AG09309 (cell line): ENCODE data around the gene SNX32.
A peak's percentile ranks its signal among the peaks of the same experiment; 100 is the strongest.

Source experiments
- DNase-seq: peaks from one replicate; pipeline ENCODE4 v3.0.0-alpha.2; 2010; ENCODE audit warnings: low read depth
- H3K4me3 ChIP-seq: 2 replicates; pipeline ENCODE4 v1.5.1; 2011; ENCODE audit warnings: mild to moderate bottlenecking, low read depth, low read length, moderate library complexity; ENCODE audit not compliant: control insufficient read depth
- TF ChIP-seq, protein P1 (sequence below): IDR thresholded peaks from 2 replicates; pipeline ENCODE4 v1.5.1; 2011; ENCODE audit warnings: mild to moderate bottlenecking, low read depth, low read length, inconsistent platforms; ENCODE audit not compliant: insufficient read depth, control insufficient read depth; ENCODE audit errors: missing control alignments

Gene SNX32

DNA sequence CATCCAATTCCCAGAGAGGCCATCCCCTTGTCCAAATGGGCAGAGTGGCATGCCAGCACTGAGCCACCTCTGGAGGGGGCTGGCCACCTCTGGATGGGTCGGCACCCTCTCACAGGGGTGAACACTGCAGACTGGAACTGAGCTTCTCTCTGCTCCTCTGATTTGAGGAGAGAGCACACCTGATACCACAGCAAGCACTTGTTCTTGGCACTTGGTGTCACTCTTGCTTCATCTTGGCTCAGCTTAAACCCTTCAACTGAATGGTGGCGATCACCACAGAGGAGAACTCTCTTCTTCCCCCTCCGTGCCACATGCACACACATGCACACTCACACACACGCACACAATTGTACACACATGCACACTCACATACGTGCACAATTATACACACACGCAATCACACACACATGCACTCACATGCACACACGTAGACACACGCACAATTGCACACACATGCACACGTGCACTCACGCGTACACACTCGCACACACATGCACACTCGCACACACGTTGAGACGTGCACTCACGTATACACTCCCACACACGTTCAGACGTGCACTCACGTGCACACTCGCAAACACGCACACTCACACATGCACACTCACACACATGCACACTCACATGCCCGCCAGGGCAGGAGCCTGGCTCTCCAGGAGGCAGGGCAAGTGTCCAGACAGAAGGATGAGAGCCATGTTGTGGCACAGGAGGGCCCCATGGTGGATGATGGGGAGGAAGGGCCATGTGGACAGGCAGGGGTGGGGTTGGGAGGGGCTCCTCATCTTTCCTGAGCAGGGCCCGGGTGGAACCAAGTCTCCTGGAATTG is 23.5 kb upstream of the SNX32 start:
- TF ChIP-seq, protein P1, sequence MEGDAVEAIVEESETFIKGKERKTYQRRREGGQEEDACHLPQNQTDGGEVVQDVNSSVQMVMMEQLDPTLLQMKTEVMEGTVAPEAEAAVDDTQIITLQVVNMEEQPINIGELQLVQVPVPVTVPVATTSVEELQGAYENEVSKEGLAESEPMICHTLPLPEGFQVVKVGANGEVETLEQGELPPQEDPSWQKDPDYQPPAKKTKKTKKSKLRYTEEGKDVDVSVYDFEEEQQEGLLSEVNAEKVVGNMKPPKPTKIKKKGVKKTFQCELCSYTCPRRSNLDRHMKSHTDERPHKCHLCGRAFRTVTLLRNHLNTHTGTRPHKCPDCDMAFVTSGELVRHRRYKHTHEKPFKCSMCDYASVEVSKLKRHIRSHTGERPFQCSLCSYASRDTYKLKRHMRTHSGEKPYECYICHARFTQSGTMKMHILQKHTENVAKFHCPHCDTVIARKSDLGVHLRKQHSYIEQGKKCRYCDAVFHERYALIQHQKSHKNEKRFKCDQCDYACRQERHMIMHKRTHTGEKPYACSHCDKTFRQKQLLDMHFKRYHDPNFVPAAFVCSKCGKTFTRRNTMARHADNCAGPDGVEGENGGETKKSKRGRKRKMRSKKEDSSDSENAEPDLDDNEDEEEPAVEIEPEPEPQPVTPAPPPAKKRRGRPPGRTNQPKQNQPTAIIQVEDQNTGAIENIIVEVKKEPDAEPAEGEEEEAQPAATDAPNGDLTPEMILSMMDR = no peak
- no peak for DNase-seq
- H3K4me3 ChIP-seq = no peak overlapping the region

DNA sequence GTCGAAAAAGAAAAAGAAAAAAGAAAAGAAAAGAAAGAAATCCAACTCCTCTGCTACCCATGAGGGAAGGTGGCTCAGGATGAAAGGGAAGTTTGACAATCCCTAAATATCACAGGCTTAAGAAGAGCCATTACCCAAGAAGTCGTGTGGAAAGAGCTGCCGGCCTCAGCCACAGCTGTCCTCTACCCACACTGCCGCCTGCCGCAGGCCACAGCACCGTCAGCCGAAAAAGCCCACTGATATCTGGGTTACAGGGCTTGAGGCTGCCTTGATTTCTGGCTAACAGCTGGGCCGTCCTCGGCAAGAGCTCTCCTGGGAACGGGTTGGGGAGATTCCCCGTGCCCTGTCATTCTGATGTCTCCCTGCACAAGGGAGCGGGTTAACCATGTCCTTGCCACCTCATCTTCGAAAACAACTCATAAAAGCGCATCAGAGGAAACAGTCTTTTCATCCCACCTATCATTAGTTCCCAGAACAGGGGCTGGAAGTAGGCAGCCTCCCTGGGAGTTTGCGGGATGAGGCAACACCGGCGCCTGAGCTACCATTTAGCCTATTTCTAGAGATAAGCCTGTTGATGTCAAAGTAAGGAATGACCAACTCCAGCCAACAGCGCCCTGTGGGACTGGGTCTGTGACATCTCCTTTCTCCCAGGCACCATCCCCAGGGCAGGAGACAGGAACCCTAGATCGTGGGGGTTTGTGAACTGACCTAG is 21.8 kb upstream of the SNX32 start:
- TF ChIP-seq, protein P1 = no peak
- no peak overlapping the region for H3K4me3 ChIP-seq
- no peak for DNase-seq

DNA sequence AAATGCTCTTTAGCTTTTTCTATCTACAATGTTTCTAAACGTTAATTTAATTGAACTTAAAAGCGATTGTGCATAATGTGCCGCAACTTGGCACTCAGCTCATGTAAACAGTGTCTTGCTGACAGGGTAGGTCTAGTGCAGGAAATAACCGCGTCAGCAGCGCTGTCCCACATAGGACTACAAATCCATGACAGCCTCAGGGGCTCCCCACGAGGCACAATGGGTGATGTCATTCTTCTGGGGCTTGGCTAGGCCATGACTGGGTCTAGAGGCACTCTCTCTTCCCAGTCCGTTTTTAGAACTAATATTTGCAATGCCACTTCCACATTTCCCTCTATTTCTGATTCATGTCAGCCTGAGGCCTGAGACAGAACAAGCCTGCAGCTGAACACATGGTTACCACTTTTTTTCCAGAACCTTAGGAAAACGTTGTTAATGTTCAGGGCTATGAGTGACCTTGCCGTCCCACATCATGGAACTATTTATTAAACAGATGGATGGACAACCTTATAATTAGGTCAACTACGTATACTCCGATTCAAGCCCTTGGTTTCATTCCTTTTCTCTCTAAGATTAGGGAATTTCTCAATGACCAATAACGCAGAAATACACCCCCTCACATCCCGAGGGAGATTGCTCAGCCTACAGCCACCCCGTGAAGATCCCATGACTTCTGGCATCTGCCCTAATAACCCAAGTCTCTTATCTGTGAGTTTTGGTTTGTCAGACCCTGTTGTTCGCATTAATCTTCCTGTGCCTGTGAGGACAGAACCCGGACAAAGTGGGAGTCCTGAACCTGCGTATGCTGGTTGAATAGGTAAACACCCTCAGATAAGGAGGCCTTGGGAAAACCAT is 19.4 kb upstream of the SNX32 start:
- TF ChIP-seq, protein P1 = no peak
- no peak overlapping the region for H3K4me3 ChIP-seq
- DNase-seq = no peak

DNA sequence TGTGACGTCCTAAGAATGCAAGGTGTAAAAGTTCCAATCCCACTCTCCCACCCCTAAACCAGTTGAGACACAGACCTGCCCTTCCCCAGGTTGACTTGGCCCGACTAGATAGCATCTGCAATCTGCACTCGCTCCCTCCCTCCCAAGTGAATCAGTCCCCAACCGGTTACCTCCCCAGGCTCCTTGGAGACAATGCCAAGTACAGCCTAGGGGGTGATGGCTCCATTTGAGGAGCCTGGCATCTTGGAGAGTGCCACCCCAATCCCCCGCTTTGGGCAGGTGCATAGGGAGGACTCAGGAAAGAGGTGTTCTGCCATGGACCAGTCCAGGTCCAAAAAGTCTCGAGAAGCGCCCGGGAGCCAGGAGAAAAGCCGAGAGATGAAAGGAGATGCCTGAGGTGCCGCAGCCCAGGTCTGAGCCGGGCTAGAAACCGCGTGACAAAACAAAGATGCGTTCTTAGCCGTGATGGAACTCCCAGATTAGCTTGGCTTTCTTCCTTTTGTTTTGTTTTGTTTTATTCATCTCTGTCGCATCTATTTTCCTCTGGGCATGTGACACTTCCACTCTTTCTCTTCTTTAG is 18.7 kb upstream of the SNX32 start:
- no peak for DNase-seq
- no peak overlapping the region for H3K4me3 ChIP-seq
- TF ChIP-seq, protein P1 = no peak

DNA sequence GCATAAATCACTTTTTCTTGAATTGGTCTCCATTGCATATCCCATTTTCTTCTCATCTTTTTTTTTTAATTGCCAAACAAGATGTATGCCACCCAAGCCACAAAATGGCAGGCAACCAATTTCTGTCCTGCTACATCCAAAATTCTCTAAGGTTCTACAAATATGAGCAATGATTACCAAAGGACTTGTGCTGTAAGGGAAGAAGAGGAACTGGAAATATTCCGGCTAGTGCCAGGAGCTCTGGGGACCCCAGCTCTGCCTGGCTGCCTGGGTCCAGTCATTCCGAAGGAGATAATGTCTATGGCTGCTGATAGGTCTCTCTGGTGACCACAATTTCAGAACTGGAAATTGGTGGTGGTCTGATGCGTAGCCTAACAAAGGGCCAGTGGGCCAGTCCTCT is 17.1 kb upstream of the SNX32 start:
- no peak for DNase-seq
- TF ChIP-seq, protein P1 = no peak
- H3K4me3 ChIP-seq = no peak overlapping the region

DNA sequence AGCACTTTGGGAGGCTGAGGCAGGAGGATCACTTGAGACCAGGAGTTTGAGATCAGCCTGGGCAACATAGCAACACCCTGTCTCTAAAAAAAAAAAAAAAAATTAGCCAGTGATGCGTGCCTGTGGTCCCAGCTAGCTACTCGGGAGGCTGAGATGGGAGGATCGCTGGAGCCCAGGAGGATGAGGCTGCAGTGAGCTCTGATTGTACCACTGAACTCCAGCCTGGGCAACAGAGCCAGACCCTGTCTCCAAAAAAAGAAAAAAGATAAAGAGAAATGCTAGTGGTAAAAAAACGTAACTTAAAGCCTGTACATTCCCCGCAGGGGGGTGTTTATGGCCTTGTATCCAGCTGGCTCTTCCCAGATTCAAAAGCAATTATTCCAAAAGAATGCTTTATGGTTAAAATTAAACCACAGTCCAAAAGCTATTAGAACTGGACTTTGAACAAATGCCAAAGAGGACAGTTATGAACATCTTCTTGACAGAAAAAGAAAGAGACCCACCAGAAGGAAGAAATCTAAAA is 16.4 kb upstream of the SNX32 start:
- no peak for DNase-seq
- TF ChIP-seq, protein P1 = no peak
- H3K4me3 ChIP-seq = peak overlapping the region; percentile 55
